Sigmoid colon (tissue), 7 donors: Measurements from ENCODE around the gene GRM7. TPM values are rescaled to one million over a fixed set of nuclear protein-coding genes. Genes with fewer than 3 reads are reported as not detected.
A peak's percentile ranks its signal among the peaks of the same experiment; 100 is the strongest.

Source experiments
- DNase-seq: peaks from one replicate; pipeline ENCODE4 v3.0.0-alpha.2; 2019
- H3K27ac ChIP-seq, 4 donors: fragments of 200-600 bp; sonication (generic); one replicate each; pipeline ENCODE4 v1.5.1; 2016 to 2019; ENCODE audit warnings: mild to moderate bottlenecking in 1 of 4
- H3K27me3 ChIP-seq, 3 donors: fragments of 200-600 bp; sonication (generic); one replicate each; pipeline ENCODE4 v1.5.1; 2019; ENCODE audit warnings: mild to moderate bottlenecking in 1 of 3
- H3K36me3 ChIP-seq, 4 donors: fragments of 200-600 bp; sonication (generic); one replicate each; pipeline ENCODE4 v1.5.1; 2016 to 2019
- H3K4me1 ChIP-seq, 4 donors: fragments of 200-600 bp; sonication (generic); one replicate each; pipeline ENCODE4 v1.5.1; 2017 to 2019
- H3K4me3 ChIP-seq, 4 donors: fragments of 200-600 bp; sonication (generic); one replicate each; pipeline ENCODE4 v1.5.1; 2017 to 2019; ENCODE audit warnings: mild to moderate bottlenecking in 2 of 4, moderate library complexity in 1 of 4
- H3K9me3 ChIP-seq, 4 donors: fragments of 200-600 bp in 3 of 4; sonication (generic) in 3 of 4; one replicate each; pipeline versions ENCODE4 v1.5.1 to v1.6.1; 2013 to 2019
- EP300 ChIP-seq, 4 donors: sonication (generic); formaldehyde crosslinking; IDR thresholded peaks; one replicate each; pipeline ENCODE4 v1.6.1; 2017; ENCODE audit warnings: antibody characterized with exemption in 4 of 4
- POLR2A ChIP-seq, 2 donors: fragments of 450-650 bp; IDR thresholded peaks; one replicate each; pipeline ENCODE4 v1.6.1; 2016; ENCODE audit warnings: antibody characterized with exemption in 2 of 2, mild to moderate bottlenecking in 2 of 2, moderate library complexity in 2 of 2
- POLR2AphosphoS5 ChIP-seq, 4 donors: sonication (generic); formaldehyde crosslinking; IDR thresholded peaks; one replicate each; pipeline ENCODE4 v1.6.1; 2017; ENCODE audit warnings: antibody characterized with exemption in 4 of 4
- WGBS, 2 donors: extraction: QIAGEN DNeasy Blood & Tissue Kit; methylation state at CpG; one replicate each; pipeline ENCODE4 v1.1.7; 2013; 5-methylcytosine and 5-hydroxymethylcytosine counted together
- intact Hi-C: fragments of 100-400 bp; cut with DNase I; formaldehyde crosslinking; loops from one replicate; pipeline ENCODE4 v1.15.1; 2023
- polyA plus RNA-seq, 3 donors: library from polyadenylated mRNA; stranded (reverse); fragments of 200-250 nt; gene quantifications; one replicate each; pipeline ENCODE4 v1.2.3, GENCODE V29; 2013
- total RNA-seq, 4 donors: library from RNA; depleted of rRNA; stranded (reverse); fragments of >200 nt; gene quantifications; one replicate each; pipeline ENCODE4 v1.1.0, GENCODE V29; 2016
- TF ChIP-seq, protein P1 (sequence below), 4 experiments: fragments of 450-650 bp in 3 of 4; fragments of 200-600 bp in 1 of 4; IDR thresholded peaks; one replicate each; pipeline ENCODE4 v1.5.1; 2016 to 2019; ENCODE audit warnings: antibody characterized with exemption in 4 of 4, mild to moderate bottlenecking in 3 of 4, moderate library complexity in 2 of 4
- donor health status: healthy with polysubstance abuse.
- donor health status: Bipolar disorder and iron deficiency.
- donor health status: healthy.

The GRM7 gene
- total and polyA plus RNA-seq, 7 donors = 0.09 to 0.71 (median 0.22) TPM; not detected in 3

DNA sequence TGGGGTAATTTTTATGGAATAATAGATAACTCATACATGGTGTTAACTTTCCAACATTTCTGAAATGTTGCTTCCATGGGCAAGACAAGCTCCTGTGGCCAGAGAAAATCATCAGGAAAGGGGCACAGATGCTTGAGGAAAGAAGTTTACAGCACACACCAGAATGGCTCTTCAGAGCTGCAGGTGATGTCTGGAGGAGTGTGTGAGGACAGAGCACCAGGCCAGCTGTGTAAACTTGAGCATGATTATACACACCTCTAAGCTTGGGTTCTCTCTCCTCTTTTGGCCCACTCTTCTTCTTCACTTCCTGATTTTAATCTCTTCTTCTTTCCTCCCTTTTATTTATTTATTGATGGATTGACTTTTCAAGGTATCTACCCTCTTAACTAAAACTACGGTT lies 676.0 kb downstream of the GRM7 start:
- intact Hi-C loops = no loop called here
- H3K36me3 ChIP-seq = no peaks in the 10 kb centered on the region
- H3K4me1 ChIP-seq = no peaks in the 10 kb centered on the region
- TF ChIP-seq POLR2AphosphoS5 (IDR thresholded peaks at IDR 0.05) (no peak), POLR2A (IDR thresholded peaks at IDR 0.05) (no peak), EP300 (IDR thresholded peaks at IDR 0.05) (no peak)
- TF ChIP-seq, protein P1, sequence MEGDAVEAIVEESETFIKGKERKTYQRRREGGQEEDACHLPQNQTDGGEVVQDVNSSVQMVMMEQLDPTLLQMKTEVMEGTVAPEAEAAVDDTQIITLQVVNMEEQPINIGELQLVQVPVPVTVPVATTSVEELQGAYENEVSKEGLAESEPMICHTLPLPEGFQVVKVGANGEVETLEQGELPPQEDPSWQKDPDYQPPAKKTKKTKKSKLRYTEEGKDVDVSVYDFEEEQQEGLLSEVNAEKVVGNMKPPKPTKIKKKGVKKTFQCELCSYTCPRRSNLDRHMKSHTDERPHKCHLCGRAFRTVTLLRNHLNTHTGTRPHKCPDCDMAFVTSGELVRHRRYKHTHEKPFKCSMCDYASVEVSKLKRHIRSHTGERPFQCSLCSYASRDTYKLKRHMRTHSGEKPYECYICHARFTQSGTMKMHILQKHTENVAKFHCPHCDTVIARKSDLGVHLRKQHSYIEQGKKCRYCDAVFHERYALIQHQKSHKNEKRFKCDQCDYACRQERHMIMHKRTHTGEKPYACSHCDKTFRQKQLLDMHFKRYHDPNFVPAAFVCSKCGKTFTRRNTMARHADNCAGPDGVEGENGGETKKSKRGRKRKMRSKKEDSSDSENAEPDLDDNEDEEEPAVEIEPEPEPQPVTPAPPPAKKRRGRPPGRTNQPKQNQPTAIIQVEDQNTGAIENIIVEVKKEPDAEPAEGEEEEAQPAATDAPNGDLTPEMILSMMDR (IDR thresholded peaks at IDR 0.05) = no peak
- DNase-seq = no peak
- H3K4me3 ChIP-seq = no peak overlapping the region
- H3K9me3 ChIP-seq = no peaks in the 10 kb centered on the region
- H3K27ac ChIP-seq = no peak overlapping the region
- H3K27me3 ChIP-seq = no peaks in the 10 kb centered on the region
- 92 to 93% methylated on average over 1 of the region's 1 CpG for WGBS, 2 donors

DNA sequence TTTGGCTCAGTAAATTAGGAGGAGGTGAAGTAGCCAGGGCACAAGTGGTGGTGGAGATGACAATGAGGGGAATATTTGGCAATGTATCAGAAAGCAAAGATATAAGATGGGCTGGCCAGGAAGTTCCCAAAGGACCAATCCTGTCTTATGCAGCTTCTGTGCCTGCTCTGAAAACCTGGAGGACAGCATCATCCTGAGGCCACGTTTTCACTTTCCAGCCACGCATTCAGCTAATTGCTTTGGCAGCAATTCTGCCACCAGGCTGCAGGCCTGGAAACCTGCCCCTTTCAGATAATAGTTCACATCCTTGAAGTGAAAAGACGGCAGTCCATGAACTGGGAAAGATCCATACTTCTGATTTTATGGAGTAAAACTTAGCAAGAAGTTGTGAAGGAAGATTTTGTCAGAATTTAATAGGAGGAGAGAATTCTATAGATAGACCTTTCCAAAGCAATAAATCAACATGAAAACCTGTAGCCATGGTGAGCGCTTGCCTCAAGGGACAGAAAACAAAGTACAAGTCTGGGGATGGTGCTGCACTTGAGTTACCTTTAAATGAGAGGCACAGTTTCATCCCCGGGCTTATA lies 682.5 kb downstream of the GRM7 start:
- no peak overlapping the region for H3K4me3 ChIP-seq
- no peaks in the 10 kb centered on the region for H3K36me3 ChIP-seq
- no peaks in the 10 kb centered on the region for H3K9me3 ChIP-seq
- no peaks in the 10 kb centered on the region for H3K27me3 ChIP-seq
- H3K27ac ChIP-seq = no peak overlapping the region
- TF ChIP-seq EP300 (IDR thresholded peaks at IDR 0.05) = no peak
- no peak for TF ChIP-seq POLR2A (IDR thresholded peaks at IDR 0.05)
- TF ChIP-seq, protein P1 (IDR thresholded peaks at IDR 0.05) = no peak
- no peak for TF ChIP-seq POLR2AphosphoS5 (IDR thresholded peaks at IDR 0.05)
- intact Hi-C loops = loop anchor here (10.0 kb wide), 1 partner anchor 749 kb away; no protein-coding TSS in a partner anchor
- no peaks in the 10 kb centered on the region for H3K4me1 ChIP-seq
- no peak for DNase-seq
- 58 to 69% methylated on average over 5 of the region's 5 CpGs for WGBS, 2 donors

- Histone ChIP-seq H3K27me3 (no peaks in the 10 kb centered on the region), H3K27ac (no peak overlapping the region), H3K9me3 (no peaks in the 10 kb centered on the region), H3K4me3 (no peak overlapping the region), H3K36me3 (no peaks in the 10 kb centered on the region), H3K4me1 (no peaks in the 10 kb centered on the region)
- TF ChIP-seq POLR2A (IDR thresholded peaks at IDR 0.05) (no peak), POLR2AphosphoS5 (IDR thresholded peaks at IDR 0.05) (no peak), EP300 (IDR thresholded peaks at IDR 0.05) (no peak)
- TF ChIP-seq, protein P1 (IDR thresholded peaks at IDR 0.05) = no peak
- DNase-seq = no peak
- intact Hi-C loops = loop anchor here (10.0 kb wide), 1 partner anchor 751 kb away; no protein-coding TSS in a partner anchor
- WGBS, 2 donors = 85 to 88% methylated on average over 3 of the region's 3 CpGs
These were observed 684.4 kb downstream of the GRM7 start for GRCh38 chr3:7545334-7545733.

DNA sequence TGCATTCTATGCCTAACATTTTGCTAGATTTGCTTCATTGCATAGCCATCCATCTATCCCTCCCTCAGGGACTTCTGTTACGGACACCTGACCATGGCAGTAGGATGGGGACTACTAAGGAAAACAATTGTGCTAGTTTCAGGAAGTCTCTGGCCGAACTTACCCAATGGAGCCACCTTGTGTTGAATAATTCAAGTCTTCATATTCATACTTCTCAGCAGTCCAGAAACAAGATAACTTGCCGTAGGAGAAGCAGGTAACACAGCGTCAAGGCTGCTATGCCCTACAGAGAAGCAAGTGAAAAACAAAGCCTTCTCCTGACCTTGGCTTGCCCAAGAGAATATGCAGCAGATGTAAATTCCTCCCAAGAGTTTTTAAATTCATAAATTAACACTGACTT lies 685.3 kb downstream of the GRM7 start:
- intact Hi-C loops = loop anchor here (10.0 kb wide), 1 partner anchor 751 kb away; no protein-coding TSS in a partner anchor
- H3K36me3 ChIP-seq = no peaks in the 10 kb centered on the region
- no peak overlapping the region for H3K4me3 ChIP-seq
- 57 to 73% methylated on average over 4 of the region's 4 CpGs for WGBS, 2 donors
- TF ChIP-seq, protein P1 (IDR thresholded peaks at IDR 0.05) = peak in 1 of 4 experiments; percentile 9
- no peak for TF ChIP-seq POLR2AphosphoS5 (IDR thresholded peaks at IDR 0.05)
- no peaks in the 10 kb centered on the region for H3K27me3 ChIP-seq
- H3K4me1 ChIP-seq = no peaks in the 10 kb centered on the region
- H3K9me3 ChIP-seq = no peaks in the 10 kb centered on the region
- DNase-seq = no peak
- no peak overlapping the region for H3K27ac ChIP-seq

DNA sequence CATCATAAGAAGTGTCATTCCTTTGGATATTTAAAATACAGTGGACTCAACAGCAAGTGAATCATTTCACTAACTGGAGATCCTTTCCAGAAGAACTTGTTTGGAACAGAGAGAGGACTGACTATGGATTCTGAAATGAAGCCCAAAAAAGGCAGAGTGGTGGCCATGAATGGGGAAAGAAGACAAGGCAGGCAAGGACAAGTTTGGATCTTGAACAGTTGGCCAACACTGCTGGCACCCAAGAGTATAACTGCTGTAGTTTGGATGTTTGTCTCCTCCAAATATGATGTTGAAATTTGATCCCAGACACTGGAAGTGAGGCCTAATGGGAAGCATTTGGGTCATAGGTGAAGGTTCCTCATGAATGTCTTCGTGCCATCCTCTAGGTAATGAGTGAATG lies 686.9 kb downstream of the GRM7 start:
- 47 to 72% methylated on average over 1 of the region's 1 CpG for WGBS, 2 donors
- no peak for DNase-seq
- Histone ChIP-seq H3K4me1 (no peaks in the 10 kb centered on the region), H3K9me3 (peaks cover 0 to 3% (median 0%) of the 10 kb centered on the region in 4 donors), H3K27ac (no peak overlapping the region), H3K4me3 (no peak overlapping the region), H3K36me3 (no peaks in the 10 kb centered on the region), H3K27me3 (no peaks in the 10 kb centered on the region)
- intact Hi-C loops = loop anchor here (10.0 kb wide), 1 partner anchor 753 kb away; no protein-coding TSS in a partner anchor
- TF ChIP-seq EP300 (IDR thresholded peaks at IDR 0.05) = no peak
- TF ChIP-seq POLR2A (IDR thresholded peaks at IDR 0.05) = no peak
- TF ChIP-seq, protein P1 (IDR thresholded peaks at IDR 0.05) = no peak
- no peak for TF ChIP-seq POLR2AphosphoS5 (IDR thresholded peaks at IDR 0.05)
